Parathyroid adenoma (tissue), 2 donors: ENCODE data around the gene GABPA.

Experiments
- H2AFZ ChIP-seq: fragments of 300-600 bp; sonication (generic); one replicate; pipeline ENCODE4 v1.7.0; 2017; ENCODE audit warnings: antibody characterized with exemption, mild to moderate bottlenecking
- H3K27ac ChIP-seq: fragments of 300-600 bp; sonication (generic); one replicate; pipeline ENCODE4 v1.7.0; 2017
- H3K27me3 ChIP-seq: fragments of 300-600 bp; sonication (generic); one replicate; pipeline ENCODE4 v1.7.0; 2017; ENCODE audit warnings: low read length; ENCODE audit not compliant: control insufficient read depth, insufficient read depth
- H3K36me3 ChIP-seq: fragments of 300-600 bp; sonication (generic); one replicate; pipeline ENCODE4 v1.7.0; 2017; ENCODE audit warnings: low read length; ENCODE audit not compliant: control insufficient read depth, insufficient read depth
- H3K4me1 ChIP-seq: fragments of 300-600 bp; sonication (generic); one replicate; pipeline ENCODE4 v1.7.0; 2017; ENCODE audit warnings: control low read depth
- H3K4me2 ChIP-seq: fragments of 300-600 bp; sonication (generic); one replicate; pipeline ENCODE4 v1.7.0; 2017; ENCODE audit warnings: low read length
- H3K4me3 ChIP-seq: fragments of 300-600 bp; sonication (generic); one replicate; pipeline ENCODE4 v1.7.0; 2017; ENCODE audit warnings: low read depth, low read length
- H3K79me2 ChIP-seq: fragments of 300-600 bp; sonication (generic); one replicate; pipeline ENCODE4 v1.7.0; 2017; ENCODE audit warnings: control low read depth
- H3K9ac ChIP-seq: fragments of 300-600 bp; sonication (generic); one replicate; pipeline ENCODE4 v1.7.0; 2017; ENCODE audit warnings: mild to moderate bottlenecking
- H3K9me3 ChIP-seq: fragments of 300-600 bp; sonication (generic); one replicate; pipeline ENCODE4 v1.7.0; 2017; ENCODE audit warnings: low read length; ENCODE audit not compliant: control insufficient read depth
- CTCF ChIP-seq: fragments of 300-600 bp; sonication (generic); IDR thresholded peaks from one replicate; pipeline ENCODE4 v1.7.0; 2017; ENCODE audit warnings: antibody characterized with exemption, mild to moderate bottlenecking
- donor health status: primary hyperparathyroidism.

GABPA gene

GRCh38 chr21:25735646-25736597 is 1.1 kb downstream of the GABPA start:
- no peaks in the 10 kb centered on the region for H3K27me3 ChIP-seq
- H3K9ac ChIP-seq, result peak overlapping the region; percentile 89
- H3K4me2 ChIP-seq, result peak overlapping the region; percentile 68
- peak overlapping the region; percentile 100 for H3K27ac ChIP-seq
- peak overlapping the region; percentile 76 for H3K4me3 ChIP-seq
- peak overlapping the region; percentile 97 for H2AFZ ChIP-seq
- H3K79me2 ChIP-seq, result peaks cover 15% of the 10 kb centered on the region
- no peaks in the 10 kb centered on the region for H3K9me3 ChIP-seq
- no peak for TF ChIP-seq CTCF
- no peaks in the 10 kb centered on the region for H3K4me1 ChIP-seq
- H3K36me3 ChIP-seq, result no peaks in the 10 kb centered on the region

DNA sequence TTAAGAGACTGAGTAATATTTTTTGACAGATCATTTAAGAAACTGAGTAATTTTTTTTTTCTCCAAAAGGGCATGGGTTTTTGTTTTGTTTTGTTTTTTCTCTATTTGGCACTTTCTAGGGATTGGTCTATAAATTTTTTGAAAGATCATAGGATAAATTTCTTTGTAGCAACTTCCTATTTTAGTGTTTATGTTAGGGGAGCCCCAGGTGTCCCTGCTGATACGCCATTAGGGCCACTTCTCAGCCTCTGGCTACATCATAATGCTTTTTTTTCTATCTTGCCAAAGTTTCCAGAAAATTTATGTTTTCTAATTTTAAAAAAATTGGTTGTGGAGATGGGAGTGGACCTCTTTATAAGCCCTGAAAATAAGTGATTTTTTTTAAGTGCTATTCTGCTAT is 2.6 kb downstream of the GABPA start:
- TF ChIP-seq CTCF, result no peak
- no peak overlapping the region for H3K4me2 ChIP-seq
- H3K79me2 ChIP-seq, result peaks cover 7% of the 10 kb centered on the region
- H3K9me3 ChIP-seq, result no peaks in the 10 kb centered on the region
- H3K9ac ChIP-seq, result no peak overlapping the region
- H3K4me1 ChIP-seq, result no peaks in the 10 kb centered on the region
- no peak overlapping the region for H2AFZ ChIP-seq
- no peaks in the 10 kb centered on the region for H3K36me3 ChIP-seq
- peak overlapping the region; percentile 76 for H3K4me3 ChIP-seq
- no peaks in the 10 kb centered on the region for H3K27me3 ChIP-seq
- no peak overlapping the region for H3K27ac ChIP-seq

DNA sequence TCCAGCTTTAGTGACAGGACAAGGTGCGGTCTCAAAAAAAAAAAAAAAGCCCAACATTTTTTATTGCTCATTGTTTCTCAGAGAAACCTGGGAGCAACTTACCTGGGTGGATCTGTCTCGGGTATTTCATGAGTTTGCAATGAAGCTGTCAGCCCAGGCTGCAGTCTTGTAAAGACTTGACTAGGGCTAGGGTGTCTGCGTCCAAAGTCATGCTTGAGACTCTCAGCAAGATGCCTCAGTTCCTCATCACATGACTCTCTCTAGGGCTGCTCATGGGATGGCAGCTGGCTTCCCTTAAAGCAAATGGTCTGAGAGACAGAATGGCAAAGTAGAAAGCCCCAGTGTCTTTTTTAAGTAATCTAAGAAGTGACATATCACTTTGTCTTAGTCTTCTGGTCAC is 8.1 kb downstream of the GABPA start:
- H3K4me1 ChIP-seq, result no peaks in the 10 kb centered on the region
- no peak overlapping the region for H3K4me2 ChIP-seq
- H3K4me3 ChIP-seq, result no peak overlapping the region
- H3K9me3 ChIP-seq, result no peaks in the 10 kb centered on the region
- no peak overlapping the region for H3K9ac ChIP-seq
- H3K27me3 ChIP-seq, result no peaks in the 10 kb centered on the region
- H3K36me3 ChIP-seq, result no peaks in the 10 kb centered on the region
- TF ChIP-seq CTCF, result no peak
- no peak overlapping the region for H2AFZ ChIP-seq
- H3K79me2 ChIP-seq, result peaks cover 7% of the 10 kb centered on the region
- H3K27ac ChIP-seq, result no peak overlapping the region

DNA sequence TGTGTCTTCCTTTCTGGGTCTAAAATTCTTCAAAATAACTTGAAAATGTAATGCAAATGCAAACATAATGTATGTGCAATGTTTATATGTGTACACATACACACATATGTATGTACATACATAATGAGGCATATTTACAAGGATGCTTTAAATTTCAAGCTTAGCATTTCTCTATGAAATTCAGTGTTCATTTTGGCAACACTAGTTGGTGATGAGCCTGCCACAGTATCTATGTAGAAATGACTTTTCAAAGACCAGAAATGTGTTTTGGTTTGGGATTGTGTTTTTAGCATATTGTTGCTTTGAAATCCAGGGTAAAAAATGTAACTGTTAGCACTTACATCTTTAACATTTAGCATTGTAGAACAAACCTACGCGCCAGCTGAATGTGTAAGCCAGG is 10.1 kb downstream of the GABPA start:
- peaks cover 3% of the 10 kb centered on the region for H3K79me2 ChIP-seq
- no peak overlapping the region for H3K4me3 ChIP-seq
- no peaks in the 10 kb centered on the region for H3K36me3 ChIP-seq

More for the DNA sequence above, 10.1 kb downstream of the GABPA start:
- Histone ChIP-seq H3K27ac (no peak overlapping the region), H3K9me3 (no peaks in the 10 kb centered on the region), H3K27me3 (no peaks in the 10 kb centered on the region), H2AFZ (no peak overlapping the region), H3K9ac (no peak overlapping the region), H3K4me2 (no peak overlapping the region), H3K4me1 (no peaks in the 10 kb centered on the region)
- TF ChIP-seq CTCF, result no peak
